Heart right ventricle (tissue), 16 donors: ENCODE results near the gene SOWAHC. TPM values are rescaled to one million over a fixed set of nuclear protein-coding genes. Genes with fewer than 3 reads are reported as not detected.

ENCODE experiments used
- ATAC-seq, 8 donors: fragments of 200-7000 bp; cut with Tn5 transposase; one replicate each; pipeline ENCODE4 v1.9.1; 2020; ENCODE audit warnings: mild to moderate bottlenecking in 8 of 8, moderate library complexity in 8 of 8, moderate number of reproducible peaks in 1 of 8
- DNase-seq, 2 donors: peaks; one replicate each; pipeline ENCODE4 v3.0.0-alpha.2; 2020
- H3K27ac ChIP-seq, 10 donors: fragments of 200-600 bp; sonication (generic) in 2 of 10; one replicate each; pipeline versions ENCODE4 v1.5.0 to v1.8.0; 2020 to 2022; ENCODE audit warnings: mild to moderate bottlenecking in 3 of 10
- H3K27me3 ChIP-seq, 7 donors: fragments of 200-600 bp; one replicate each; pipeline ENCODE4 v1.8.0; 2021 to 2022; ENCODE audit warnings: mild to moderate bottlenecking in 2 of 7
- H3K36me3 ChIP-seq, 9 donors: fragments of 200-600 bp; sonication (generic) in 1 of 9; one replicate each; pipeline versions ENCODE4 v1.5.0 to v1.8.0; 2020 to 2022; ENCODE audit warnings: mild to moderate bottlenecking in 2 of 9
- H3K4me1 ChIP-seq, 9 donors: fragments of 200-600 bp; sonication (generic) in 1 of 9; one replicate each; pipeline versions ENCODE4 v1.5.0 to v1.8.0; 2020 to 2022; ENCODE audit warnings: mild to moderate bottlenecking in 4 of 9
- H3K4me3 ChIP-seq, 10 donors: fragments of 200-600 bp; sonication (generic) in 2 of 10; one replicate each; pipeline versions ENCODE4 v1.5.0 to v1.8.0; 2020 to 2022; ENCODE audit warnings: mild to moderate bottlenecking in 7 of 10, moderate library complexity in 2 of 10
- H3K9me3 ChIP-seq, 11 donors: fragments of 200-600 bp in 10 of 11; sonication (generic) in 2 of 11; one replicate each; pipeline versions ENCODE4 v1.5.0 to v1.8.0; 2013 to 2022; ENCODE audit warnings: mild to moderate bottlenecking in 2 of 11, control low read depth in 1 of 11, moderate library complexity in 1 of 11
- WGBS, 2 donors: extraction: QIAGEN DNeasy Blood & Tissue Kit; methylation state at CpG; one replicate each; pipeline ENCODE4 v1.1.7; 2013; ENCODE audit warnings: inconsistent platforms in 1 of 2; 5-methylcytosine and 5-hydroxymethylcytosine counted together
- intact Hi-C, 10 donors: fragments of 100-400 bp; cut with DNase I; formaldehyde crosslinking; loops; one replicate each; pipeline versions ENCODE4 v1.11.1 to v1.14.2; 2022
- polyA plus RNA-seq, 2 donors: library from polyadenylated mRNA; stranded (reverse); fragments of 200-250 nt; gene quantifications; one replicate each; pipeline ENCODE4 v1.2.3, GENCODE V29; 2013
- total RNA-seq, 10 donors: library from RNA; stranded (reverse); fragmentation: NEBNext Ultra II Directional in 3 of 10; extraction: Animal tissue kit (Norgen Biotek cat#: 25700) in 3 of 10; gene quantifications; one replicate each; pipeline versions ENCODE4 v1.2.1 to v1.2.4, GENCODE V29; 2021 to 2023
- TF ChIP-seq, protein P1 (sequence below), 9 donors: fragments of 200-600 bp; sonication (generic) in 2 of 9; IDR thresholded peaks; one replicate each; pipeline versions ENCODE4 v1.5.0 to v1.8.0; 2021 to 2022; ENCODE audit warnings: antibody characterized with exemption in 9 of 9, mild to moderate bottlenecking in 5 of 9, moderate library complexity in 1 of 9
- donor health status: Arrhythmogenic right ventricular cardiomyopathy.
- donor health status: ischemic (EF 13 %, LVEDD 7.1; RV severe dilation, severe dysfunction).
- donor health status: healthy with polysubstance abuse.
- donor health status: DM: no; HTN: yes; CAD: no.
- donor health status: DM: no; HTN: no; CAD: no.
- donor health status: ischemic (EF 25% LVEDD 6.9; RV normal size, moderate dysfunction).
- donor health status: ischemic (EF 25% LVEDD 5.7; RV mildly dilated, moderate dysfunction).
- donor health status: healthy.
- donor health status: DM: yes; HTN: yes; CAD: no.
- donor health status: Ischemic cardiomyopathy.
- donor health status: ischemic (EF 35%, LVEDD 5.7; RV mildly dilated, moderate dysfunction).
- donor health status: nonischemic (EF 11% LVEDD 7.7; RV severe dilation, severe dysfunction).
- donor health status: DM: yes; HTN: yes; CAD: no.
- donor health status: PGD.
- donor health status: ischemic (EF 29% LVEDD 5.4; RV normal size, mild dysfunction).
- donor health status: nonischemic (EF 23%, LVEDD 6.1; RV moderate dilation, normal function).

Gene SOWAHC
- total and polyA plus RNA-seq, 12 donors: 1.1 to 3.9 (median 2.0) TPM

DNA sequence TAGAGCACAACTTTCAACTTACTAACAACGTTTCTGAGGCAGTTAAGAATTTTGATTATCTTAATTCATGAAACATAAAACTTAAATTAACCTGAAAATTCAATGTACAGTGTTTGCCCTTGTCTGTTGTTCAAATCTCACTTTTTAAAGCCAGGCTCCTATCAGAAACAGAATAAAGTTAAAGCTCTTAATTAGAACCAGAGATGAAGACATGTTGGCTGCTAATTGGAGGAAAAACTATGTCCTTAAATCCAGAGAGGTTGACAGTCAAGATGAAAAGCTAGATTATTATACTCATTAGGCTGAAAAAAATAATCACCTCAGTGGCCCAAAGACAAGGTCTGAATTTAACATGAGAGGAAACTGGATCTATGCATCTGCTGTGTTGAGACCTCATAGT, 52.3 kb downstream of the SOWAHC start:
- intact Hi-C loops: loop anchor here in 1 of 10 donors (10.0 kb wide), 1 partner anchor 52 kb away; the partner anchor contains the start of genes SEPTIN10 and SOWAHC
- 85 to 93% methylated on average over 1 of the region's 1 CpG for WGBS, 2 donors
- TF ChIP-seq, protein P1, sequence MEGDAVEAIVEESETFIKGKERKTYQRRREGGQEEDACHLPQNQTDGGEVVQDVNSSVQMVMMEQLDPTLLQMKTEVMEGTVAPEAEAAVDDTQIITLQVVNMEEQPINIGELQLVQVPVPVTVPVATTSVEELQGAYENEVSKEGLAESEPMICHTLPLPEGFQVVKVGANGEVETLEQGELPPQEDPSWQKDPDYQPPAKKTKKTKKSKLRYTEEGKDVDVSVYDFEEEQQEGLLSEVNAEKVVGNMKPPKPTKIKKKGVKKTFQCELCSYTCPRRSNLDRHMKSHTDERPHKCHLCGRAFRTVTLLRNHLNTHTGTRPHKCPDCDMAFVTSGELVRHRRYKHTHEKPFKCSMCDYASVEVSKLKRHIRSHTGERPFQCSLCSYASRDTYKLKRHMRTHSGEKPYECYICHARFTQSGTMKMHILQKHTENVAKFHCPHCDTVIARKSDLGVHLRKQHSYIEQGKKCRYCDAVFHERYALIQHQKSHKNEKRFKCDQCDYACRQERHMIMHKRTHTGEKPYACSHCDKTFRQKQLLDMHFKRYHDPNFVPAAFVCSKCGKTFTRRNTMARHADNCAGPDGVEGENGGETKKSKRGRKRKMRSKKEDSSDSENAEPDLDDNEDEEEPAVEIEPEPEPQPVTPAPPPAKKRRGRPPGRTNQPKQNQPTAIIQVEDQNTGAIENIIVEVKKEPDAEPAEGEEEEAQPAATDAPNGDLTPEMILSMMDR (IDR thresholded peaks at IDR 0.05): no peak
- no peaks in the 10 kb centered on the region for H3K36me3 ChIP-seq
- DNase-seq (no peak), ATAC-seq (no peak)
- H3K27me3 ChIP-seq: no peaks in the 10 kb centered on the region
- H3K27ac ChIP-seq: no peak overlapping the region
- no peaks in the 10 kb centered on the region for H3K9me3 ChIP-seq
- H3K4me3 ChIP-seq: no peak overlapping the region
- peaks cover 0 to 15% (median 10%) of the 10 kb centered on the region in 9 donors for H3K4me1 ChIP-seq

Other genes starting within 250 kb of the SOWAHC start
- 10 to 100 TPM; 39.8 to 61.0 (median 53.0) TPM for gene SEPTIN10, start 398 bp upstream of the SOWAHC start, total RNA-seq
- 10 to 100 TPM; 20.9 to 21.6 TPM for gene SEPTIN10, start 398 bp upstream of the SOWAHC start, polyA plus RNA-seq
- 10 to 100 TPM; 14.6 to 34.8 (median 20.0) TPM for gene RGPD5, start 179.9 kb downstream of the SOWAHC start, total RNA-seq
- gene RGPD5, start 179.9 kb downstream of the SOWAHC start, polyA plus RNA-seq: 10 to 100 TPM in 1 of 2 donors, 1 to 10 TPM in 1; 2.2 to 11.9 TPM